B cell (primary cell): ENCODE measurements around the gene PGLYRP1. TPM values are rescaled to one million over a fixed set of nuclear protein-coding genes. Genes with fewer than 3 reads are reported as not detected.

Source experiments
- ATAC-seq: fragments of 200-7000 bp; cut with Tn5 transposase; one replicate; pipeline ENCODE4 v1.10.0; 2021; ENCODE audit warnings: low read depth, mild to moderate bottlenecking, moderate number of reproducible peaks, moderate library complexity
- CTCF ChIA-PET: fragments of 350-600 bp; sonication (Branson Sonifier 250); formaldehyde crosslinking; loops from one replicate; lab custom pipeline; 2021; ENCODE audit warnings: antibody characterized with exemption, inconsistent platforms; lab: Charles Lee
- POLR2A ChIA-PET: fragments of 350-600 bp; sonication (Branson Sonifier 250); formaldehyde crosslinking; loops from one replicate; lab custom pipeline; 2021; ENCODE audit warnings: antibody characterized with exemption; lab: Charles Lee
- DNase-seq: peaks from one replicate; pipeline ENCODE4 v3.0.0; 2013
- H2AFZ ChIP-seq: 2 replicates; pipeline ENCODE4 v1.6.1; 2012; ENCODE audit warnings: mild to moderate bottlenecking, low read depth, low read length; ENCODE audit not compliant: insufficient read depth, poor library complexity, severe bottlenecking
- H3K27ac ChIP-seq, 2 donors: 1 replicate in 1 of 2; 2 replicates in 1 of 2; pipeline ENCODE4 v1.5.1; 2012 to 2013; ENCODE audit warnings: low read length in 2 of 2, mild to moderate bottlenecking in 2 of 2, moderate library complexity in 1 of 2
- H3K27me3 ChIP-seq, 4 experiments: fragments of 200-600 bp in 1 of 4; sonication (generic) in 1 of 4; replicated peaks in 1 of 4; 1 replicate in 2 of 4; 2 replicates in 2 of 4; pipeline versions ENCODE4 v1.6.1 to v1.7.0; 2013 to 2016; ENCODE audit warnings: low read length in 3 of 4, mild to moderate bottlenecking in 2 of 4, mixed read lengths in 1 of 4, moderate library complexity in 1 of 4; ENCODE audit not compliant: insufficient read depth in 4 of 4, control insufficient read depth in 3 of 4; ENCODE audit errors: control extremely low read depth in 1 of 4
- H3K36me3 ChIP-seq, 2 experiments: replicated peaks in 1 of 2; 1 replicate in 1 of 2; 2 replicates in 1 of 2; pipeline versions ENCODE4 v1.6.1 to v1.7.1; 2013; ENCODE audit warnings: low read length in 1 of 2; ENCODE audit not compliant: insufficient read depth in 2 of 2, control insufficient read depth in 1 of 2; ENCODE audit errors: control extremely low read depth in 1 of 2, extremely low read depth in 1 of 2
- H3K4me1 ChIP-seq, 2 donors: fragments of 200-600 bp in 1 of 2; sonication (generic) in 1 of 2; 1 replicate in 1 of 2; 2 replicates in 1 of 2; pipeline versions ENCODE4 v1.5.1 to v1.6.1; 2013 to 2017; ENCODE audit warnings: low read length in 2 of 2; ENCODE audit not compliant: control insufficient read depth in 2 of 2, insufficient read depth in 2 of 2
- H3K4me2 ChIP-seq: replicated peaks from 2 replicates; pipeline ENCODE3; 2012; ENCODE audit warnings: mild to moderate bottlenecking, low read depth, low read length; ENCODE audit not compliant: poor library complexity, severe bottlenecking
- H3K4me3 ChIP-seq, 5 experiments: fragments of 200-600 bp in 1 of 5; sonication (generic) in 1 of 5; 1 replicate in 3 of 5; 2 replicates in 2 of 5; pipeline versions ENCODE4 v1.5.1 to v1.7.0; 2011 to 2016; ENCODE audit warnings: low read length in 4 of 5, mild to moderate bottlenecking in 4 of 5, low read depth in 2 of 5, control low read depth in 1 of 5, moderate library complexity in 1 of 5; ENCODE audit not compliant: insufficient read depth in 1 of 5; ENCODE audit errors: control extremely low read depth in 1 of 5, extremely low read depth in 1 of 5
- H3K79me2 ChIP-seq: fragments of 200-600 bp; sonication (generic); one replicate; pipeline ENCODE4 v1.6.0; 2016; ENCODE audit warnings: low read length; ENCODE audit not compliant: control insufficient read depth, insufficient read depth
- H3K9ac ChIP-seq: fragments of 200-600 bp; sonication (generic); 2 replicates; pipeline ENCODE4 v1.6.1; 2017; ENCODE audit warnings: mild to moderate bottlenecking, low read length, moderate library complexity
- H3K9me3 ChIP-seq, 3 donors: one replicate each; pipeline versions ENCODE4 v1.6.1 to v1.7.1; 2013; ENCODE audit warnings: low read length in 2 of 3; ENCODE audit not compliant: control insufficient read depth in 2 of 3, insufficient read depth in 1 of 3; ENCODE audit errors: control extremely low read depth in 1 of 3
- H4K20me1 ChIP-seq: 2 replicates; pipeline ENCODE4 v1.6.0; 2012; ENCODE audit warnings: mild to moderate bottlenecking, low read length; ENCODE audit not compliant: insufficient read depth, control insufficient read depth, poor library complexity, severe bottlenecking
- H3K27ac Mint-ChIP-seq: one replicate; pipeline ENCODE4 v1.8.0; 2021; ENCODE audit warnings: mixed read lengths
- H3K27me3 Mint-ChIP-seq: one replicate; pipeline ENCODE4 v1.8.0; 2021; ENCODE audit warnings: mixed read lengths
- H3K4me1 Mint-ChIP-seq: one replicate; pipeline ENCODE4 v1.8.0; 2021; ENCODE audit warnings: mixed read lengths
- H3K4me3 Mint-ChIP-seq: one replicate; pipeline ENCODE4 v1.8.0; 2021; ENCODE audit warnings: mixed read lengths
- H3K9me3 Mint-ChIP-seq: one replicate; pipeline ENCODE4 v1.8.0; 2022; ENCODE audit warnings: mixed read lengths; ENCODE audit not compliant: insufficient read depth
- CTCF ChIP-seq: fragments of 200-600 bp; IDR thresholded peaks from one replicate; pipeline ENCODE4 v1.8.0; 2022; ENCODE audit warnings: antibody characterized with exemption, mild to moderate bottlenecking
- EZH2 ChIP-seq: IDR thresholded peaks from 2 replicates; pipeline ENCODE4 v1.6.1; 2012; ENCODE audit warnings: borderline replicate concordance, low read depth, mild to moderate bottlenecking, moderate library complexity, low read length; ENCODE audit not compliant: insufficient read depth, poor library complexity, severe bottlenecking
- WGBS: methylation state at CpG from one replicate; pipeline ENCODE4 v1.1.5; 2013; ENCODE audit warnings: missing lambda C conversion rate; ENCODE audit not compliant: insufficient coverage; 5-methylcytosine and 5-hydroxymethylcytosine counted together
- intact Hi-C: fragments of 100-400 bp; cut with micrococcal nuclease; formaldehyde crosslinking; loops from one replicate; pipeline ENCODE4 v1.10.0; 2022
- polyA plus RNA-seq: library from polyadenylated mRNA; depleted of rRNA; stranded (reverse); fragments of >200 nt; gene quantifications from 2 replicates; pipeline ENCODE4 v1.2.3, GENCODE V29; 2012
- total RNA-seq, 2 donors: library from RNA; stranded (reverse); fragments of 120-200 nt in 1 of 2; gene quantifications; 1 replicate in 1 of 2; 2 replicates in 1 of 2; pipeline versions ENCODE4 v1.2.3 to v1.2.4, GENCODE V29; 2013 to 2022

PGLYRP1 gene
- total and polyA plus RNA-seq, 2 donors (not counting 1 experiment from before 2014, with no cell fraction given) = not detected

GRCh38 chr19:46068345-46069258 lies 45.7 kb upstream of the PGLYRP1 start:
- Histone ChIP-seq H3K27me3 (peaks cover 0 to 45% (median 10%) of the 10 kb centered on the region in 4 experiments), H4K20me1 (no peaks in the 10 kb centered on the region), H3K4me1 (no peaks in the 10 kb centered on the region), H3K27ac (no peak overlapping the region), H3K36me3 (no peaks in the 10 kb centered on the region), H3K79me2 (no peaks in the 10 kb centered on the region), H3K4me3 (no peak overlapping the region), H3K4me2 (no peak overlapping the region), H3K9ac (no peak overlapping the region), H3K9me3 (no peaks in the 10 kb centered on the region), H2AFZ (no peak overlapping the region)
- Mint-ChIP-seq H3K27me3 (peaks cover 71% of the 10 kb centered on the region), H3K4me1 (no peaks in the 10 kb centered on the region), H3K9me3 (no peaks in the 10 kb centered on the region), H3K4me3 (no peak overlapping the region), H3K27ac (no peak overlapping the region)
- 54% methylated on average over 8 of the region's 12 CpGs for WGBS
- ATAC-seq (no peak), DNase-seq (no peak)
- POLR2A ChIA-PET = no interaction called here
- TF ChIP-seq EZH2 (no peak), CTCF (no peak)
- intact Hi-C loops = no loop called here
- CTCF ChIA-PET = no interaction called here

GRCh38 chr19:46067691-46068090 lies 44.8 kb upstream of the PGLYRP1 start:
- Histone ChIP-seq H2AFZ (no peak overlapping the region), H3K79me2 (no peaks in the 10 kb centered on the region), H3K9ac (no peak overlapping the region), H3K4me1 (no peaks in the 10 kb centered on the region), H3K27ac (no peak overlapping the region), H3K36me3 (no peaks in the 10 kb centered on the region), H4K20me1 (no peaks in the 10 kb centered on the region), H3K27me3 (peaks cover 0 to 43% (median 6%) of the 10 kb centered on the region in 4 experiments), H3K4me3 (no peak overlapping the region), H3K4me2 (no peak overlapping the region), H3K9me3 (no peaks in the 10 kb centered on the region)
- WGBS = 67% methylated on average over 1 of the region's 1 CpG
- no peaks in the 10 kb centered on the region for H3K9me3 Mint-ChIP-seq
- ATAC-seq = no peak
- H3K27ac Mint-ChIP-seq = no peak overlapping the region
- POLR2A ChIA-PET = no interaction called here
- CTCF ChIA-PET = no interaction called here
- DNase-seq = no peak
- intact Hi-C loops = no loop called here
- H3K4me3 Mint-ChIP-seq = no peak overlapping the region
- TF ChIP-seq CTCF (no peak), EZH2 (no peak)
- peaks cover 68% of the 10 kb centered on the region for H3K27me3 Mint-ChIP-seq
- no peaks in the 10 kb centered on the region for H3K4me1 Mint-ChIP-seq
